ENCODE measurements around the gene TMEM35B.
"Not testable (repeated sequence)": the region's sequence is repeated elsewhere in the genome, so short reads cannot be mapped to it uniquely, and the experiment has no call there.

The TMEM35B gene

GRCh38 chr1:34976384-34977209 is 8.6 kb downstream of the TMEM35B start:
- DNase-seq (ENCODE audit: low read depth in 2 of 2): no peak

- DNase-seq (ENCODE audit: low read depth in 2 of 2): no peak
Measured at GRCh38 chr1:34975771-34976170, 9.4 kb downstream of the TMEM35B start.

- no peak for DNase-seq (ENCODE audit: low read depth in 2 of 2)
Measured at GRCh38 chr1:34975338-34975737, 9.8 kb downstream of the TMEM35B start.

GRCh38 chr1:34974626-34975025 is 10.5 kb downstream of the TMEM35B start:
- no peak for DNase-seq (ENCODE audit: low read depth in 2 of 2)

- no peak for DNase-seq (ENCODE audit: low read depth in 2 of 2)
Measured at GRCh38 chr1:34973326-34973725, 11.8 kb downstream of the TMEM35B start.

- no peak for DNase-seq (ENCODE audit: low read depth in 2 of 2)
Measured at GRCh38 chr1:34970829-34971228, 14.3 kb downstream of the TMEM35B start.

- DNase-seq (ENCODE audit: low read depth in 2 of 2): no peak
Measured at GRCh38 chr1:34970220-34970735, 14.9 kb downstream of the TMEM35B start.

- not testable (repeated sequence) for DNase-seq (ENCODE audit: low read depth in 2 of 2)
Measured at GRCh38 chr1:34968297-34968696, 16.9 kb downstream of the TMEM35B start.

- DNase-seq (ENCODE audit: low read depth in 2 of 2): not testable (repeated sequence)
Measured at GRCh38 chr1:34967672-34968071, 17.5 kb downstream of the TMEM35B start.

GRCh38 chr1:34965597-34965996 is 19.6 kb downstream of the TMEM35B start:
- DNase-seq (ENCODE audit: low read depth in 2 of 2): no peak

- DNase-seq (ENCODE audit: low read depth in 2 of 2): no peak
Measured at GRCh38 chr1:34950428-34950827, 34.7 kb downstream of the TMEM35B start.

GRCh38 chr1:34948739-34949138 is 36.4 kb downstream of the TMEM35B start:
- DNase-seq (ENCODE audit: low read depth in 2 of 2): not testable (repeated sequence)

GRCh38 chr1:34947641-34948314 is 37.4 kb downstream of the TMEM35B start:
- not testable (repeated sequence) for DNase-seq (ENCODE audit: low read depth in 2 of 2)

- DNase-seq (ENCODE audit: low read depth in 2 of 2): no peak
Measured at GRCh38 chr1:34946211-34946610, 38.9 kb downstream of the TMEM35B start.

- not testable (repeated sequence) for DNase-seq (ENCODE audit: low read depth in 2 of 2)
Measured at GRCh38 chr1:34941798-34942197, 43.3 kb downstream of the TMEM35B start.
